Activated CD8-positive, alpha-beta memory T cell treated with anti-CD3 and anti-CD28 coated beads for 4 hours (primary cell): ENCODE measurements around the gene FXYD5.
A peak's percentile ranks its signal among the peaks of the same experiment; 100 is the strongest.
"Not testable (repeated sequence)": the region's sequence is repeated elsewhere in the genome, so short reads cannot be mapped to it uniquely, and the experiment has no call there.

Experiments
- DNase-seq, 2 donors: peaks; one replicate each; pipeline ENCODE4 v3.0.0-alpha.2; 2020; ENCODE audit warnings: low read depth in 2 of 2

Gene FXYD5

GRCh38 chr19:35177377-35178274, 23.1 kb downstream of the FXYD5 start:
- no peak for DNase-seq

GRCh38 chr19:35178701-35179100, 24.2 kb downstream of the FXYD5 start:
- DNase-seq, result no peak

GRCh38 chr19:35179830-35180229, 25.3 kb downstream of the FXYD5 start:
- DNase-seq, result no peak

GRCh38 chr19:35181387-35181786, 26.9 kb downstream of the FXYD5 start:
- DNase-seq, result no peak

GRCh38 chr19:35184267-35184666, 29.7 kb downstream of the FXYD5 start:
- DNase-seq, result no peak

- no peak for DNase-seq
Observed at GRCh38 chr19:35184884-35185283, 30.3 kb downstream of the FXYD5 start.

GRCh38 chr19:35194012-35194984, 39.8 kb downstream of the FXYD5 start:
- no peak for DNase-seq

- no peak for DNase-seq
Observed at GRCh38 chr19:35195830-35196229, 41.3 kb downstream of the FXYD5 start.

- not testable (repeated sequence) for DNase-seq
Observed at GRCh38 chr19:35196861-35197260, 42.3 kb downstream of the FXYD5 start.

- no peak for DNase-seq
Observed at GRCh38 chr19:35199481-35199880, 44.9 kb downstream of the FXYD5 start.

GRCh38 chr19:35202722-35203688, 48.5 kb downstream of the FXYD5 start:
- no peak for DNase-seq

GRCh38 chr19:35204799-35205732, 50.5 kb downstream of the FXYD5 start:
- no peak for DNase-seq

- no peak for DNase-seq
Observed at GRCh38 chr19:35205733-35206323, 51.3 kb downstream of the FXYD5 start.

- peak in 1 of 2 donors; percentile 25 for DNase-seq
Observed at GRCh38 chr19:35206379-35206778, 51.8 kb downstream of the FXYD5 start.

GRCh38 chr19:35206855-35207254, 52.3 kb downstream of the FXYD5 start:
- no peak for DNase-seq

GRCh38 chr19:35207391-35207871, 52.9 kb downstream of the FXYD5 start:
- peak in 1 of 2 donors; percentile 29 for DNase-seq

- DNase-seq, result no peak
Observed at GRCh38 chr19:35208121-35208520, 53.6 kb downstream of the FXYD5 start.

- no peak for DNase-seq
Observed at GRCh38 chr19:35209646-35210045, 55.1 kb downstream of the FXYD5 start.

GRCh38 chr19:35211545-35212230, 57.2 kb downstream of the FXYD5 start:
- DNase-seq, result peak; percentile 45 to 57
